K562 (cell line): ENCODE measurements around the gene DOCK1. TPM values are rescaled to one million over a fixed set of nuclear protein-coding genes. Genes with fewer than 3 reads are reported as not detected.

Experiments used
- ATAC-seq: fragments of 200-7000 bp; cut with Tn5 transposase; 3 replicates; pipeline ENCODE4 v1.9.1; 2020; ENCODE audit warnings: moderate library complexity
- BruUV-seq: library from RNA; stranded (reverse); fragments of 400-500 nt; replicated peaks from 2 replicates; lab custom pipeline; 2021; lab: Mats Ljungman, UMichigan
- CTCF ChIA-PET: fragments of 300-600 bp; formaldehyde crosslinking; extraction: SDS; loops from one replicate; lab custom pipeline; 2021; ENCODE audit warnings: low intra/inter-chr PET ratio; lab: Yijun Ruan, JAX
- POLR2A ChIA-PET: fragments of 300-600, 350-650 bp; sonication (Branson Sonifier 250); formaldehyde crosslinking; extraction: SDS; loops from one replicate; lab custom pipeline; 2021; ENCODE audit warnings: antibody characterized with exemption, inconsistent platforms; lab: Yijun Ruan, JAX
- DNase-seq, 4 experiments: peaks; one replicate each; pipeline versions ENCODE4 v3.0.0 to v3.0.0-alpha.2; 2011 to 2018; ENCODE audit warnings: low spot score in 3 of 4, mixed read lengths in 3 of 4; ENCODE audit errors: extremely low read depth in 1 of 4
- FAIRE-seq: peaks from 2 replicates; lab custom pipeline; 2011; peaks lifted over from hg19 to GRCh38; lab: Jason Lieb, UNC
- H2AFZ ChIP-seq: 2 replicates; pipeline ENCODE4 v1.6.0; 2011; ENCODE audit warnings: low read depth, low read length, control low read depth, inconsistent platforms
- H3K27ac ChIP-seq: fragments of 200-600 bp; 3 replicates; pipeline ENCODE4 v1.8.0; 2011; ENCODE audit warnings: low read depth, mild to moderate bottlenecking, control low read depth, inconsistent platforms, low read length, moderate library complexity, mixed read lengths; ENCODE audit errors: extremely low read depth
- H3K27me3 ChIP-seq, 2 experiments: fragments of 300-600 bp in 1 of 2; 2 replicates in 1 of 2; 3 replicates in 1 of 2; pipeline versions ENCODE4 v1.6.0 to v1.8.0; 2011; ENCODE audit warnings: inconsistent platforms in 2 of 2, low read length in 2 of 2, mild to moderate bottlenecking in 1 of 2, mixed read lengths in 1 of 2, moderate library complexity in 1 of 2; ENCODE audit not compliant: control insufficient read depth in 2 of 2, insufficient read depth in 2 of 2
- H3K36me3 ChIP-seq: fragments of 300-600 bp; 3 replicates; pipeline ENCODE4 v1.8.0; 2011; ENCODE audit warnings: mild to moderate bottlenecking, low read length, inconsistent platforms; ENCODE audit not compliant: control insufficient read depth, insufficient read depth
- H3K4me1 ChIP-seq, 2 experiments: fragments of 200-600 bp in 1 of 2; replicated peaks in 1 of 2; 2 replicates in 1 of 2; 3 replicates in 1 of 2; pipeline versions ENCODE4 v1.5.1 to v1.8.0; 2011; ENCODE audit warnings: inconsistent platforms in 2 of 2, low read length in 2 of 2, mild to moderate bottlenecking in 1 of 2, mixed read lengths in 1 of 2, moderate library complexity in 1 of 2; ENCODE audit not compliant: control insufficient read depth in 2 of 2, insufficient read depth in 2 of 2
- H3K4me2 ChIP-seq: 2 replicates; pipeline ENCODE4 v1.6.1; 2011; ENCODE audit warnings: low read length, control low read depth, inconsistent platforms, mixed read lengths; ENCODE audit not compliant: insufficient read depth
- H3K4me3 ChIP-seq: fragments of 200-600 bp; sonication (generic), shearing (Covaris generic); 2 replicates; pipeline ENCODE4 v1.5.1; 2016; ENCODE audit warnings: control low read depth, inconsistent platforms
- H3K79me2 ChIP-seq: fragments of 200-600 bp; 3 replicates; pipeline ENCODE4 v1.8.0; 2011; ENCODE audit warnings: low read length, inconsistent platforms; ENCODE audit not compliant: control insufficient read depth, insufficient read depth
- H3K9ac ChIP-seq, 2 experiments: 2 replicates each; pipeline versions ENCODE4 v1.6.0 to v1.6.1; 2011; ENCODE audit warnings: low read depth in 2 of 2, low read length in 2 of 2, control low read depth in 1 of 2, inconsistent platforms in 1 of 2, mild to moderate bottlenecking in 1 of 2, mixed read lengths in 1 of 2; ENCODE audit not compliant: insufficient read depth in 1 of 2
- H3K9me1 ChIP-seq: one replicate; pipeline ENCODE4 v1.6.0; 2011; ENCODE audit warnings: inconsistent platforms, mild to moderate bottlenecking, low read length, moderate library complexity; ENCODE audit not compliant: control insufficient read depth, insufficient read depth
- H3K9me3 ChIP-seq: replicated peaks from 2 replicates; pipeline ENCODE4 v1.5.1; 2011; ENCODE audit warnings: low read depth, low read length, inconsistent platforms; ENCODE audit not compliant: control insufficient read depth, insufficient read depth
- H4K20me1 ChIP-seq: replicated peaks from 2 replicates; pipeline ENCODE4 v1.6.1; 2011; ENCODE audit warnings: low read length, inconsistent platforms, mixed read lengths; ENCODE audit not compliant: control insufficient read depth, insufficient read depth
- AFF4 ChIP-seq: sonication (generic); formaldehyde crosslinking; IDR thresholded peaks from 2 replicates; pipeline ENCODE4 v1.8.0; 2023; ENCODE audit warnings: mild to moderate bottlenecking, missing genetic modification reagents
- CBX3 ChIP-seq, 2 experiments: IDR thresholded peaks; 1 replicate in 1 of 2; 2 replicates in 1 of 2; pipeline ENCODE4 v1.6.1; 2012; ENCODE audit warnings: inconsistent platforms in 2 of 2, low read length in 2 of 2, borderline replicate concordance in 1 of 2, control low read depth in 1 of 2
- CREBBP ChIP-seq: IDR thresholded peaks from one replicate; pipeline ENCODE4 v1.6.1; 2012; ENCODE audit warnings: low read depth, mild to moderate bottlenecking, control low read depth, inconsistent platforms, low read length
- ETV5 ChIP-seq: sonication (generic); formaldehyde crosslinking; IDR thresholded peaks from 2 replicates; pipeline ENCODE4 v1.4.0; 2020; ENCODE audit warnings: low read depth, mild to moderate bottlenecking, missing genetic modification reagents
- KAT8 ChIP-seq: fragments of 450-650 bp; IDR thresholded peaks from 2 replicates; pipeline ENCODE4 v1.6.1; 2016; ENCODE audit warnings: low read depth, mild to moderate bottlenecking
- MLX ChIP-seq, 2 experiments: fragments of 450-650 bp in 1 of 2; sonication (generic) in 1 of 2; formaldehyde crosslinking; conservative IDR thresholded peaks; 2 replicates each; pipeline versions ENCODE4 v1.4.0 to v1.8.1; 2020 to 2022; ENCODE audit warnings: mild to moderate bottlenecking in 1 of 2, missing genetic modification reagents in 1 of 2
- MTA1 ChIP-seq: fragments of 450-650 bp; IDR thresholded peaks from 2 replicates; pipeline ENCODE4 v1.6.1; 2017; ENCODE audit warnings: borderline replicate concordance
- NCOA6 ChIP-seq: fragments of 450-650 bp; IDR thresholded peaks from 2 replicates; pipeline ENCODE4 v1.6.1; 2017; ENCODE audit warnings: mild to moderate bottlenecking
- NFRKB ChIP-seq: fragments of 450-650 bp; IDR thresholded peaks from 2 replicates; pipeline ENCODE4 v1.6.1; 2016; ENCODE audit warnings: low read depth
- POLR2AphosphoS2 ChIP-seq: IDR thresholded peaks from 2 replicates; pipeline ENCODE4 v1.6.1; 2012; ENCODE audit warnings: low read length, improper control_type of control experiment
- TAL1 ChIP-seq: fragments of 450-650 bp; IDR thresholded peaks from 2 replicates; pipeline ENCODE4 v1.6.1; 2016; ENCODE audit warnings: mild to moderate bottlenecking
- TEAD1 ChIP-seq, 2 experiments: fragments of 450-650 bp in 1 of 2; sonication (generic) in 1 of 2; formaldehyde crosslinking; IDR thresholded peaks; 2 replicates each; pipeline versions ENCODE4 v1.4.0 to v1.8.0; 2020 to 2022; ENCODE audit warnings: mild to moderate bottlenecking in 2 of 2, missing genetic modification reagents in 1 of 2
- ZC3H4 ChIP-seq: sonication (generic); formaldehyde crosslinking; IDR thresholded peaks from 2 replicates; pipeline ENCODE4 v1.9.0; 2021; ENCODE audit warnings: missing genetic modification reagents, borderline replicate concordance
- ZFX ChIP-seq: sonication (generic); formaldehyde crosslinking; IDR thresholded peaks from 2 replicates; pipeline ENCODE4 v1.8.0; 2022; ENCODE audit warnings: mild to moderate bottlenecking, missing genetic modification reagents, moderate library complexity
- ZKSCAN3 ChIP-seq: fragments of 250-450 bp; sonication (Bioruptor Pico); IDR thresholded peaks from 2 replicates; pipeline ENCODE4 v1.4.0; 2020
- ZNF639 ChIP-seq, 2 experiments: fragments of 200-800 bp in 1 of 2; sonication (Bioruptor generic) in 1 of 2; sonication (generic) in 1 of 2; formaldehyde crosslinking in 1 of 2; IDR thresholded peaks in 1 of 2; conservative IDR thresholded peaks in 1 of 2; 2 replicates each; pipeline versions ENCODE4 v1.5.0 to v1.6.1; 2016 to 2020; ENCODE audit warnings: missing compliant biosample characterization in 1 of 2, missing genetic modification characterization in 1 of 2, missing genetic modification reagents in 1 of 2
- WGBS: fragments of 100-300 bp; shearing (Covaris generic); methylation state at CpG from one replicate; pipeline ENCODE4 v1.1.6; 2016; ENCODE audit warnings: low coverage, mixed read lengths; ENCODE audit not compliant: insufficient coverage; ENCODE audit errors: missing lambda C conversion rate; 5-methylcytosine and 5-hydroxymethylcytosine counted together
- in situ Hi-C: fragments of 300-500 bp; cut with MboI; formaldehyde crosslinking; loops from 4 replicates; pipeline ENCODE4 v1.15.0; 2018; ENCODE audit warnings: inconsistent platforms, mixed read lengths
- intact Hi-C: fragments of 100-400 bp; cut with micrococcal nuclease; formaldehyde crosslinking; loops from 2 replicates; pipeline ENCODE4 v1.14.2; 2022
- polyA plus RNA-seq, 8 experiments: library from polyadenylated mRNA; depleted of rRNA in 4 of 8; stranded (reverse) in 5 of 8; unstranded in 3 of 8; fragments of >200 nt; fragmentation: Nextera tagmentation in 2 of 8; fragmentation: Illumina TruSeq in 1 of 8; extraction: Ambion mirVana in 2 of 8; extraction: Trizol in 1 of 8; gene quantifications; 2 replicates each; pipeline versions ENCODE4 v1.2.1 to v1.2.3, GENCODE V29; 2011 to 2014; ENCODE audit warnings: inconsistent platforms in 1 of 8, missing spikeins in 1 of 8
- total RNA-seq, 7 experiments: library from RNA; depleted of rRNA in 6 of 7; stranded (reverse); fragments of >200 nt in 6 of 7; fragmentation: Illumina TruSeq in 2 of 7; extraction: Trizol in 2 of 7; gene quantifications; 2 replicates each; pipeline versions ENCODE4 v1.2.1 to v1.2.3, GENCODE V29; 2011 to 2021; ENCODE audit warnings: low replicate concordance in 1 of 7

Gene DOCK1
- total and polyA plus RNA-seq, 9 of the 15 experiments (the other 6 are each of a cell fraction or from before 2014, with no cell fraction given): 0.31 TPM; not detected in 8

GRCh38 chr10:127195041-127195506, 289.8 kb downstream of the DOCK1 start (continued):
- TF ChIP-seq AFF4 (no peak), MLX (CRISPR knock-in tag; conservative IDR thresholded peaks at IDR 0.05) (no peak), NCOA6 (no peak), TEAD1 (CRISPR knock-in tag; IDR thresholded peaks at IDR 0.05) (no peak)

- H3K27ac ChIP-seq: no peak overlapping the region
- no peaks in the 10 kb centered on the region for H3K79me2 ChIP-seq
- no peaks in the 10 kb centered on the region for H3K27me3 ChIP-seq
- in situ Hi-C loops: no loop called here
- H3K4me3 ChIP-seq: no peak overlapping the region
- no peaks in the 10 kb centered on the region for H4K20me1 ChIP-seq
- FAIRE-seq (no peak), ATAC-seq (no peak), DNase-seq (no peak)
- no peaks in the 10 kb centered on the region for H3K4me1 ChIP-seq
- no peaks in the 10 kb centered on the region for H3K36me3 ChIP-seq
- no peaks in the 10 kb centered on the region for H3K9me1 ChIP-seq
- H3K9me3 ChIP-seq: no peaks in the 10 kb centered on the region
- WGBS: 5% methylated on average over 15 of the region's 91 CpGs
- H2AFZ ChIP-seq: no peak overlapping the region
- no peak overlapping the region for H3K4me2 ChIP-seq
- intact Hi-C loops: no loop called here
- ChIA-PET POLR2A (no interaction called here), CTCF (no interaction called here)
- no peak overlapping the region for H3K9ac ChIP-seq
- no TSS peak for BruUV-seq
- TF ChIP-seq NFRKB: no peak
- no peak for TF ChIP-seq CBX3 (IDR thresholded peaks at IDR 0.05; ENCODE audit: borderline replicate concordance in 1 of 2, low read length in 2 of 2)
- TF ChIP-seq MTA1: no peak
- TF ChIP-seq ZKSCAN3 (CRISPR knock-in tag): no peak
- TF ChIP-seq ETV5 (CRISPR knock-in tag): no peak
- TF ChIP-seq KAT8: no peak
- no peak for TF ChIP-seq TAL1
- no peak for TF ChIP-seq ZFX (CRISPR knock-in tag)
- TF ChIP-seq POLR2AphosphoS2: no peak
- TF ChIP-seq CREBBP: no peak
- no peak for TF ChIP-seq ZNF639 (CRISPR knock-in tag; conservative IDR thresholded peaks at IDR 0.05 in 1 of 2, IDR thresholded peaks at IDR 0.05 in 1 of 2)
- TF ChIP-seq ZC3H4: no peak
These were observed 290.5 kb downstream of the DOCK1 start for GRCh38 chr10:127195571-127196281.
